SK-N-SH (cell line): Measurements from ENCODE around the gene NIP7. TPM values are rescaled to one million over a fixed set of nuclear protein-coding genes. Genes with fewer than 3 reads are reported as not detected.

ENCODE experiments used
- CTCF ChIA-PET: fragments of 300-600, 350-600 bp; formaldehyde crosslinking; extraction: SDS; loops from one replicate; lab custom pipeline; 2021; lab: Yijun Ruan, JAX
- POLR2A ChIA-PET: fragments of 350-600 bp; sonication (Branson Sonifier 250); formaldehyde crosslinking; extraction: SDS; loops from one replicate; lab custom pipeline; 2020; ENCODE audit warnings: antibody characterized with exemption, inconsistent platforms; lab: Yijun Ruan, JAX
- DNase-seq: peaks from one replicate; pipeline ENCODE4 v3.0.0; 2012
- H2AFZ ChIP-seq: fragments of 200-600 bp; sonication (generic); 2 replicates; pipeline ENCODE4 v1.8.1; 2016; ENCODE audit warnings: antibody characterized with exemption, mild to moderate bottlenecking, low read depth
- H3F3A ChIP-seq: fragments of 200-600 bp; sonication (generic); replicated peaks from 2 replicates; pipeline ENCODE3; 2016; ENCODE audit warnings: antibody characterized with exemption, mild to moderate bottlenecking; ENCODE audit not compliant: insufficient read depth
- H3K27ac ChIP-seq, 2 experiments: fragments of 200-500 bp in 1 of 2; fragments of 200-600 bp in 1 of 2; sonication (Bioruptor generic) in 1 of 2; sonication (generic), shearing (Covaris generic) in 1 of 2; 2 replicates each; pipeline versions ENCODE4 v1.5.1 to v1.6.1; 2014 to 2016; ENCODE audit warnings: low read depth in 2 of 2, inconsistent platforms in 1 of 2, low read length in 1 of 2, mild to moderate bottlenecking in 1 of 2, mixed read lengths in 1 of 2
- H3K27me3 ChIP-seq: fragments of 200-600 bp; sonication (generic), shearing (Covaris generic); 2 replicates; pipeline ENCODE4 v1.6.1; 2016; ENCODE audit warnings: mixed run types; ENCODE audit not compliant: insufficient read depth
- H3K36me3 ChIP-seq, 2 experiments: fragments of 200-500 bp in 1 of 2; fragments of 200-600 bp in 1 of 2; sonication (Bioruptor generic) in 1 of 2; sonication (generic) in 1 of 2; replicated peaks in 1 of 2; 2 replicates each; pipeline versions ENCODE3 to v1.5.1; 2014 to 2016; ENCODE audit warnings: low read length in 1 of 2, mild to moderate bottlenecking in 1 of 2; ENCODE audit not compliant: insufficient read depth in 2 of 2, control insufficient read depth in 1 of 2
- H3K4me1 ChIP-seq, 2 experiments: fragments of 200-500 bp in 1 of 2; fragments of 200-600 bp in 1 of 2; sonication (Bioruptor generic) in 1 of 2; sonication (generic), shearing (Covaris generic) in 1 of 2; 2 replicates each; pipeline versions ENCODE4 v1.5.1 to v1.6.1; 2014 to 2016; ENCODE audit warnings: low read depth in 1 of 2, low read length in 1 of 2, mixed run types in 1 of 2; ENCODE audit not compliant: insufficient read depth in 2 of 2, control insufficient read depth in 1 of 2
- H3K4me2 ChIP-seq: fragments of 200-600 bp; sonication (generic), shearing (Covaris generic); 2 replicates; pipeline ENCODE4 v1.6.1; 2017; ENCODE audit warnings: mixed run types
- H3K4me3 ChIP-seq, 2 experiments: fragments of 200-500 bp in 1 of 2; fragments of 200-600 bp in 1 of 2; sonication (Bioruptor generic) in 1 of 2; sonication (generic), shearing (Covaris generic) in 1 of 2; 2 replicates each; pipeline versions ENCODE4 v1.5.1 to v1.8.1; 2014 to 2016; ENCODE audit warnings: low read depth in 2 of 2, inconsistent platforms in 1 of 2, low read length in 1 of 2, mild to moderate bottlenecking in 1 of 2, mixed read lengths in 1 of 2, moderate library complexity in 1 of 2
- H3K79me2 ChIP-seq: fragments of 200-600 bp; sonication (generic); 2 replicates; pipeline ENCODE4 v1.8.1; 2017; ENCODE audit warnings: mild to moderate bottlenecking; ENCODE audit not compliant: insufficient read depth
- H3K9ac ChIP-seq: fragments of 200-600 bp; sonication (generic); 2 replicates; pipeline ENCODE4 v1.6.1; 2017; ENCODE audit warnings: mixed run types
- H3K9me2 ChIP-seq: fragments of 200-600 bp; sonication (generic); 2 replicates; pipeline ENCODE4 v1.6.1; 2017; ENCODE audit warnings: mixed run types
- H3K9me3 ChIP-seq: fragments of 200-600 bp; sonication (generic); 2 replicates; pipeline ENCODE4 v1.6.1; 2017; ENCODE audit warnings: mixed run types, mild to moderate bottlenecking, moderate library complexity
- H4K20me1 ChIP-seq: fragments of 200-600 bp; sonication (generic); 2 replicates; pipeline ENCODE4 v1.6.1; 2017; ENCODE audit warnings: mild to moderate bottlenecking, mixed run types; ENCODE audit not compliant: insufficient read depth
- CHD2 ChIP-seq: fragments of 150-350 bp; IDR thresholded peaks from 2 replicates; pipeline ENCODE4 v1.6.1; 2018; ENCODE audit warnings: low read length; ENCODE audit not compliant: partially characterized antibody
- ELF1 ChIP-seq: IDR thresholded peaks from 2 replicates; pipeline ENCODE4 v1.4.0; 2012
- EP300 ChIP-seq, 2 experiments: IDR thresholded peaks; 2 replicates each; pipeline versions ENCODE4 v1.4.0 to v1.6.1; 2012; ENCODE audit warnings: borderline replicate concordance in 1 of 2, low read depth in 1 of 2, low read length in 1 of 2
- FOSL2 ChIP-seq: IDR thresholded peaks from 2 replicates; pipeline ENCODE4 v1.4.0; 2012; ENCODE audit warnings: low read depth, mild to moderate bottlenecking, moderate library complexity, borderline replicate concordance
- FOXJ3 ChIP-seq: sonication (generic); formaldehyde crosslinking; IDR thresholded peaks from 2 replicates; pipeline ENCODE4 v1.5.1; 2020; ENCODE audit warnings: mild to moderate bottlenecking, missing genetic modification reagents
- GABPA ChIP-seq: IDR thresholded peaks from 2 replicates; pipeline ENCODE4 v1.4.0; 2012; ENCODE audit warnings: low read depth, mild to moderate bottlenecking
- JUND ChIP-seq: IDR thresholded peaks from 2 replicates; pipeline ENCODE4 v1.4.0; 2012
- MXI1 ChIP-seq: IDR thresholded peaks from 2 replicates; pipeline ENCODE4 v1.6.1; 2012; ENCODE audit warnings: mild to moderate bottlenecking, low read depth, low read length, improper control_type of control experiment
- NFIC ChIP-seq: IDR thresholded peaks from 2 replicates; pipeline ENCODE4 v1.4.0; 2012; ENCODE audit warnings: borderline replicate concordance
- NRF1 ChIP-seq: IDR thresholded peaks from 2 replicates; pipeline ENCODE4 v1.6.1; 2012; ENCODE audit warnings: low read depth, mild to moderate bottlenecking, low read length
- RCOR1 ChIP-seq: fragments of 150-350 bp; IDR thresholded peaks from 2 replicates; pipeline ENCODE4 v1.6.1; 2017; ENCODE audit warnings: antibody characterized with exemption, low read length
- REST ChIP-seq: IDR thresholded peaks from 2 replicates; pipeline ENCODE4 v1.6.1; 2012; ENCODE audit warnings: mild to moderate bottlenecking, low read depth, low read length, moderate library complexity
- RFX5 ChIP-seq: IDR thresholded peaks from 2 replicates; pipeline ENCODE4 v1.6.1; 2012; ENCODE audit warnings: mild to moderate bottlenecking, improper control_type of control experiment, low read length
- RXRA ChIP-seq: IDR thresholded peaks from 2 replicates; pipeline ENCODE4 v1.4.0; 2012; ENCODE audit warnings: low read depth, mild to moderate bottlenecking, borderline replicate concordance
- SIN3A ChIP-seq: IDR thresholded peaks from 2 replicates; pipeline ENCODE4 v1.6.1; 2012; ENCODE audit warnings: low read depth, mild to moderate bottlenecking, low read length, moderate library complexity, borderline replicate concordance
- SMC3 ChIP-seq: IDR thresholded peaks from 2 replicates; pipeline ENCODE4 v1.6.1; 2012; ENCODE audit warnings: low read depth, low read length, improper control_type of control experiment
- TAF1 ChIP-seq: IDR thresholded peaks from 2 replicates; pipeline ENCODE4 v1.6.1; 2012; ENCODE audit warnings: low read depth, mild to moderate bottlenecking, low read length, moderate library complexity, borderline replicate concordance
- TCF12 ChIP-seq: IDR thresholded peaks from 2 replicates; pipeline ENCODE4 v1.4.0; 2012
- WGBS: methylation state at CpG from one replicate; pipeline ENCODE4 v1.1.6; 2017; ENCODE audit warnings: low lambda C conversion rate; 5-methylcytosine and 5-hydroxymethylcytosine counted together
- polyA plus RNA-seq, 3 experiments: library from polyadenylated mRNA; depleted of rRNA; stranded (reverse); fragments of >200 nt; gene quantifications; 2 replicates each; pipeline ENCODE4 v1.2.3, GENCODE V29; 2012
- TF ChIP-seq, protein P1 (sequence below): fragments of 200-600 bp; sonication (generic); IDR thresholded peaks from 2 replicates; pipeline ENCODE4 v1.6.1; 2017; ENCODE audit warnings: antibody characterized with exemption, mild to moderate bottlenecking, moderate library complexity
- TF ChIP-seq, protein P2 (sequence below): fragments of 150-350 bp; IDR thresholded peaks from 2 replicates; pipeline ENCODE4 v1.6.1; 2017; ENCODE audit warnings: antibody characterized with exemption, low read length, low read depth, borderline replicate concordance

The NIP7 gene
- polyA plus RNA-seq, 1 of the 3 experiments (the other 2 are of a cell fraction), result 19.0 TPM

- H3K4me2 ChIP-seq, result no peak overlapping the region
- H3K4me3 ChIP-seq, result no peak overlapping the region
- H3K9me3 ChIP-seq, result no peaks in the 10 kb centered on the region
- peaks cover 57% of the 10 kb centered on the region for H3K79me2 ChIP-seq
- ChIA-PET POLR2A (no interaction called here), CTCF (interaction anchor here (1.6 kb wide), 1 partner anchor 166 kb away, joined by 4 read pairs; no protein-coding TSS in a partner anchor)
- H3F3A ChIP-seq, result peaks cover 3% of the 10 kb centered on the region
- DNase-seq, result no peak
- H3K36me3 ChIP-seq, result peaks cover 34 to 67% of the 10 kb centered on the region in 2 experiments
- H3K9ac ChIP-seq, result no peak overlapping the region
- TF ChIP-seq TCF12 (no peak), CHD2 (no peak), SMC3 (no peak), GABPA (no peak), SIN3A (no peak), FOSL2 (no peak), FOXJ3 (CRISPR knock-in tag) (no peak), NRF1 (no peak), NFIC (no peak), MXI1 (no peak), JUND (no peak), REST (no peak), TAF1 (no peak), RXRA (no peak), RCOR1 (no peak), EP300 (IDR thresholded peaks at IDR 0.05; ENCODE audit: borderline replicate concordance in 1 of 2, low read depth in 1 of 2, low read length in 1 of 2) (no peak), ELF1 (no peak), RFX5 (no peak)
- TF ChIP-seq, protein P1, sequence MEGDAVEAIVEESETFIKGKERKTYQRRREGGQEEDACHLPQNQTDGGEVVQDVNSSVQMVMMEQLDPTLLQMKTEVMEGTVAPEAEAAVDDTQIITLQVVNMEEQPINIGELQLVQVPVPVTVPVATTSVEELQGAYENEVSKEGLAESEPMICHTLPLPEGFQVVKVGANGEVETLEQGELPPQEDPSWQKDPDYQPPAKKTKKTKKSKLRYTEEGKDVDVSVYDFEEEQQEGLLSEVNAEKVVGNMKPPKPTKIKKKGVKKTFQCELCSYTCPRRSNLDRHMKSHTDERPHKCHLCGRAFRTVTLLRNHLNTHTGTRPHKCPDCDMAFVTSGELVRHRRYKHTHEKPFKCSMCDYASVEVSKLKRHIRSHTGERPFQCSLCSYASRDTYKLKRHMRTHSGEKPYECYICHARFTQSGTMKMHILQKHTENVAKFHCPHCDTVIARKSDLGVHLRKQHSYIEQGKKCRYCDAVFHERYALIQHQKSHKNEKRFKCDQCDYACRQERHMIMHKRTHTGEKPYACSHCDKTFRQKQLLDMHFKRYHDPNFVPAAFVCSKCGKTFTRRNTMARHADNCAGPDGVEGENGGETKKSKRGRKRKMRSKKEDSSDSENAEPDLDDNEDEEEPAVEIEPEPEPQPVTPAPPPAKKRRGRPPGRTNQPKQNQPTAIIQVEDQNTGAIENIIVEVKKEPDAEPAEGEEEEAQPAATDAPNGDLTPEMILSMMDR, result no peak
- TF ChIP-seq, protein P2, sequence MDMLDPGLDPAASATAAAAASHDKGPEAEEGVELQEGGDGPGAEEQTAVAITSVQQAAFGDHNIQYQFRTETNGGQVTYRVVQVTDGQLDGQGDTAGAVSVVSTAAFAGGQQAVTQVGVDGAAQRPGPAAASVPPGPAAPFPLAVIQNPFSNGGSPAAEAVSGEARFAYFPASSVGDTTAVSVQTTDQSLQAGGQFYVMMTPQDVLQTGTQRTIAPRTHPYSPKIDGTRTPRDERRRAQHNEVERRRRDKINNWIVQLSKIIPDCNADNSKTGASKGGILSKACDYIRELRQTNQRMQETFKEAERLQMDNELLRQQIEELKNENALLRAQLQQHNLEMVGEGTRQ, result no peak
- H3K4me1 ChIP-seq, result peaks cover 0 to 5% of the 10 kb centered on the region in 2 experiments; a peak in 1 of 4 replicates
- 98% methylated on average over 9 of the region's 17 CpGs for WGBS
- no peaks in the 10 kb centered on the region for H3K9me2 ChIP-seq
- H4K20me1 ChIP-seq, result peaks cover 14% of the 10 kb centered on the region
- H3K27ac ChIP-seq, result no peak overlapping the region
- H3K27me3 ChIP-seq, result no peaks in the 10 kb centered on the region
- no peak overlapping the region for H2AFZ ChIP-seq
These were observed 23.0 kb upstream of the NIP7 start for GRCh38 chr16:69316595-69317034.
